GM12872 (cell line): ENCODE measurements around the gene CHCHD3.

ENCODE experiments used
- CTCF ChIP-seq: IDR thresholded peaks from 3 replicates; pipeline ENCODE4 v1.5.1; 2011; ENCODE audit warnings: low read depth, mild to moderate bottlenecking, low read length, moderate library complexity; ENCODE audit not compliant: insufficient read depth

The CHCHD3 gene

GRCh38 chr7:132735476-132735875 is 346.4 kb downstream of the CHCHD3 start:
- TF ChIP-seq CTCF = no peak
